Adipocyte (in vitro differentiated cells): Measurements from ENCODE around the gene ZC3H7B.
"Not testable (repeated sequence)": the region's sequence is repeated elsewhere in the genome, so short reads cannot be mapped to it uniquely, and the experiment has no call there.

Experiments used
- DNase-seq: peaks from one replicate; pipeline ENCODE4 v3.0.0-alpha.2; 2015; ENCODE audit warnings: low read depth
- H3K27me3 ChIP-seq: replicated peaks from 2 replicates; pipeline ENCODE4 v1.7.0; 2013; ENCODE audit warnings: mild to moderate bottlenecking, low read length, moderate library complexity; ENCODE audit not compliant: control insufficient read depth, insufficient read depth
- H3K36me3 ChIP-seq: 2 replicates; pipeline ENCODE4 v1.7.0; 2013; ENCODE audit warnings: low read length, mild to moderate bottlenecking, moderate library complexity; ENCODE audit not compliant: control insufficient read depth, insufficient read depth, severe bottlenecking
- H3K4me1 ChIP-seq: 2 replicates; pipeline ENCODE4 v1.7.0; 2013; ENCODE audit warnings: mild to moderate bottlenecking, low read length, moderate library complexity; ENCODE audit not compliant: control insufficient read depth, insufficient read depth
- H3K4me3 ChIP-seq: 2 replicates; pipeline ENCODE4 v1.7.0; 2013; ENCODE audit warnings: mild to moderate bottlenecking, low read length, moderate library complexity
- H3K9ac ChIP-seq: 2 replicates; pipeline ENCODE4 v1.7.0; 2013; ENCODE audit warnings: mild to moderate bottlenecking, low read length, moderate library complexity
- H3K9me3 ChIP-seq: 2 replicates; pipeline ENCODE4 v1.7.0; 2013; ENCODE audit warnings: mild to moderate bottlenecking, low read length, moderate library complexity; ENCODE audit not compliant: control insufficient read depth

The ZC3H7B gene

DNA sequence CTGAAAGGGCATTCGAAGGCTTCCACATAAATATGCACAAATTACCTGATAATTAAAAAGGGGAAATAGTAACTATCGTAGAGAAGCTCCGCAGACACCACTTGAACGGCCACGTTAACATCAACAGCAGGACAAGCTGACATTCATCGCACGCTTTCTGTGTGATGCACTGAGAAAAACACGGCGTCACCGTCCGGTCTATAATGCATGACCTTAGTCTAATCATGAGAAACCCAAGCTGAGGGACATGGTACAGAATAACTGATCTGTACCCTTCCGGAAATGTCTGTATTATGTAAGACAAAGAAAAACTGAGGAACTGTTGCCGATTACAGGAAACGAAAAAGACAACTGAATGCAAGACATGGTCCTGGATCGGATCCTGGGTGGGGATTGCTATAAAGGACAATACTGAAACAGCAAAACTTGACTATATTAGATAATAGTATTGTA, 14.7 kb upstream of the ZC3H7B start:
- H3K9me3 ChIP-seq = no peaks in the 10 kb centered on the region
- no peaks in the 10 kb centered on the region for H3K27me3 ChIP-seq
- peaks cover 22% of the 10 kb centered on the region for H3K36me3 ChIP-seq
- peak overlapping the region; percentile 85 for H3K4me3 ChIP-seq
- peak overlapping the region; percentile 82 for H3K9ac ChIP-seq
- peaks cover 42% of the 10 kb centered on the region for H3K4me1 ChIP-seq
- peak; percentile 49 for DNase-seq

DNA sequence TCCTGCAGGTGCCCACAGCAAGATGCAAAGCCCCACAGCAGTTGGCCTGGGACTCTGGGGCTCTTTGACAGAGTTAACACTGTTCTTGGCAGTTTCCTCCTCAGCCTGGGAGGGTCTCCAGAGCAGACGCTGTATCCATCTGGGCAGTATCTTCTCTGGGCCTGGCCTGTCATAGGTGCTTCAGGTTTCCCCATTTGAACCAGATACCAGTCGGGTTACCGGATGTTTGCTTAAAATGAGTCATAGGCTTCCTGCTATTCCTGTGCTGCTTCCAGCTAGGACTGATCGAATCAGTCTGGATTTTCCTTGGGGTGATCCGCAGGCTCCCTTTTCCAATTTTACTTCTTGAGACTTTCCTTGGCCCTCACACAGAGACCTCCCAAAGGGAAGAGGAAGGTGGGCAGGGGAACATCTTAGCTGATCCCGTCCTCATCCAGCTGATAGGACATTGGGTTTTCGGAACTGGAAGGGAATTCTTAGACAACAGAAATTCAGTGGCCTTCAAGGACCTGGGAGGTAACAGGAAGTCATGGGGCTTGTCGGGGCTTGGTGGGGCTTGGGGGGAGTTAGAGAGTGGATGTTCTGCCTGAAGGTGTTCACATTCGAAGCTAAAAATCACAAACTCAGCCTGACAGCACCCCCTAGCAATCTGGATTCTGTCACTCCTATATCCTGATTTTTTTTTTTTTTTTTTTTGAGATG, 12.9 kb upstream of the ZC3H7B start:
- peak; percentile 73 for DNase-seq
- no peaks in the 10 kb centered on the region for H3K9me3 ChIP-seq
- H3K4me3 ChIP-seq = no peak overlapping the region
- H3K4me1 ChIP-seq = peaks cover 42% of the 10 kb centered on the region
- H3K27me3 ChIP-seq = no peaks in the 10 kb centered on the region
- peaks cover 11% of the 10 kb centered on the region for H3K36me3 ChIP-seq
- no peak overlapping the region for H3K9ac ChIP-seq

DNA sequence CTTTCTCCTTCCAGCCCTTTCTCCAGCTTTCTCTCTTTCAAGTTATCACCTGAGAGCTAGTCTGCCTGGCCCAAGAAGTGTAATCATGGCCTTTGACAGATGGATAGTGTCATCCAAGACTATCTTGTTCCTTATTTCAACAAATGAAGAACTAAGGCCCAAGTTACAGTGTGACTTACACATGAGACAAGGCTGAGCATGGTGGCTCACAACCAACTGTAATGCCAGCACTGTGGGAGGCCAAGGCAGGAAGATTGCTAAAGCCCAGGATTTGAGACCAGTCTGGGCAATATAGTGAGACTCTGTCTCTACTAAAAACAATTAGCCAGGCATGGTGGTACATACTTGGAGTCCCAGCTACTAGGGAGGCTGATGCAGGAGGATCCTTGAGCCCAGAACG, 11.7 kb upstream of the ZC3H7B start:
- Histone ChIP-seq H3K4me1 (peaks cover 41% of the 10 kb centered on the region), H3K9ac (peak overlapping the region; percentile 4), H3K9me3 (no peaks in the 10 kb centered on the region), H3K4me3 (no peak overlapping the region), H3K27me3 (no peaks in the 10 kb centered on the region), H3K36me3 (peaks cover 2% of the 10 kb centered on the region)
- DNase-seq = no peak

DNA sequence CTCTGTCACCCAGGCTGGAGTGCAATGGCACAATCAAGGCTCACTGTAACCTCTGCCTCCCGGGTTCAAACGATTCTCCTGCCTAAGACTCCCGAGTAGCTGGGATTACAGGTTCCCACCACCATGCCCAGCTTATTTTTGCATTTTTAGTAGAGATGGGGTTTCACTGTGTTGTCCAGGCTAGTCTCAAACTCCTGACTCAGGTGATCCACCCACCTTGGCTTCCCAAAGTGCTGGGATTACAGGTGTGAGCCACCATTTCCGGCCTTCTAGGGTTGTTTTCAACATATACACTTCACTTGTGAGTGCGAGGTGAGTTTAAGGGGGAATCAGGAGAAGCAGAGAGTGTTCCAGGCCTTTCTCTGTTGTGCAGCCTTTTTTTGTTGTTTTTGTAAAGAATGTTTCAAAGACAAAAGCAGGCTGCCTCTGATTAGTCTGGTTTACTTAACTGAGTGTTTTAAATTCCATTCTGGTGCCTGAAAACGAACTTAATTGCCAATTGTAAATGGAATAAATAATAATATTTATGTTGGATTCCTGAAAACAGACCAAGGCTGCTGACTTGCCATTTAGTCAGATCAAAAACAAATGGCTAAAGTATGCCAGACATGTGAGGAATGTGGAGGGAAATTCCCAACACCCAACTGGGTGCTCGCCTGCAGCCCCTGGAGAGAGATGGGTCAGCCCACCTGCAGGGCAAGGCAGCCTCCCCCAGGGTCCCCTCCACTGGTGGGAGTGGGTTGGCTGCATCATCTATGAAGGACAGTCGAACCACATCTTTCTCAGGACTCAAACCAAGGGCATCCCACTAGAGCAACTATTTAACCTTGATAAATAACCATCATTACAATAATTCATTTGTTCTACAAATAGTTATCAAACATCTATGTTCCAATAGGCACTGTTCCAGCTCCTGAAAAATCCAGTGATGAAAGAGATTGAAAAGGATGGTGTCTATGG, 10.8 kb upstream of the ZC3H7B start:
- Histone ChIP-seq H3K9me3 (no peaks in the 10 kb centered on the region), H3K36me3 (no peaks in the 10 kb centered on the region), H3K4me3 (no peak overlapping the region), H3K9ac (peak overlapping the region; percentile 74), H3K27me3 (no peaks in the 10 kb centered on the region), H3K4me1 (peaks cover 35% of the 10 kb centered on the region)
- peak; percentile 69 for DNase-seq

DNA sequence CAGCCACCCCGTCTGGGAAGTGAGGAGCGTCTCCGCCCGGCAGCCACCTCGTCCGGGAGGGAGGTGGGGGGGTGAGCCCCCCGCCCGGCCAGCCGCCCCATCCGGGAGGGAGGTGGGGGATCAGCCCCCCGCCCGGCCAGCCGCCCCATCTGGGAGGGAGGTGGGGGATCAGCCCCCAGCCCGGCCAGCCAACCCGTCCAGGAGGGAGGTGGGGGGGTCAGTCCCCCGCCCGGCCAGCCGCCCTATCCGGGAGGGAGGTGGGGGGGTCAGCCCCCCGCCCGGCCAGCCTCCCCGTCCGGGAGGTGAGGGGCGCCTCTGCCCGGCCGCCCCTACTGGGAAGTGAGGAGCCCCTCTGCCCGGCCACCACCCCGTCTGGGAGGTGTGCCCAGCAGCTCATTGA, 6.5 kb upstream of the ZC3H7B start:
- peaks cover 15% of the 10 kb centered on the region for H3K4me1 ChIP-seq
- H3K9me3 ChIP-seq, H3K4me3 ChIP-seq, H3K27me3 ChIP-seq, DNase-seq, H3K36me3 ChIP-seq, H3K9ac ChIP-seq: not testable (repeated sequence)

DNA sequence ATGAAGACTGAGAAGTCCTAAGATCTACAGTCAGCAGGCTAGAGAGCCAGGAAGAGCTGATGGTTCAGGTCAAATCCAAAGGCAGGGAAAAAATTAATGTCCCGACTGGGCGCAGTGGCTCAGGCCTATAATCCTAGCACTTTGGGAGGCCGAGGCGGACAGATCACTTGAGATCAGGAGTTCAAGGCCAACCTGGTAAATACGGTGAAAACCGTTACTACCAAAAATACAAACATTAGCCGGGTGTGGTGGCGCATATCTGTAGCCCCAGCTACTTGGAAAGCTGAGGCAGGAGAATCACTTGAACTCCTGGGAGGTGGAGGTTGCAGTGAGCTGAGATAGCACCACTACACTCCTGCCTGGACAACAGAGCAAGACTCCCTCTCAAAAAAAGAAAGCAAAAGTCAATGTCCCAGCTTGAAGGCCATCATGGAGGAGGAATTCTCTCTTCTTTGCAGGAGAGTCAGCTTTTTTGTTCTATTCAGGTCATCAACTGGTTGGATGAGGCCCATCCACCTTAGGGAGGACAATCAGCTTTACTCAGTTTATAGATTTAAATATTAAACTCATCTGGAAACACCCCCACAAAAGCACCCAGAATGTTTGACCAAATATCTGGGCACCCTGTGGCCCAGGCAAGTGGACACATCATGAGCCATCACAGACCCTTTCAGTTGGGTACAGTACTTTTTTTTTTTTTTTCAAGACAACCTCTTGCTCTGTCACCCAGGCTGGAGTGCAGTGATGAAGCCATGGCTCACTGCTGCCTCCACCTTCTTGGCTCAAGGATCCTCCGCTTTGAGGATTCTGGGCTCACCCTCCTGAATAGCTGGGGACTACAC, 4.3 kb upstream of the ZC3H7B start:
- Histone ChIP-seq H3K4me3 (no peak overlapping the region), H3K9me3 (no peaks in the 10 kb centered on the region), H3K27me3 (no peaks in the 10 kb centered on the region), H3K36me3 (no peaks in the 10 kb centered on the region), H3K9ac (no peak overlapping the region), H3K4me1 (peaks cover 5% of the 10 kb centered on the region)
- no peak for DNase-seq

DNA sequence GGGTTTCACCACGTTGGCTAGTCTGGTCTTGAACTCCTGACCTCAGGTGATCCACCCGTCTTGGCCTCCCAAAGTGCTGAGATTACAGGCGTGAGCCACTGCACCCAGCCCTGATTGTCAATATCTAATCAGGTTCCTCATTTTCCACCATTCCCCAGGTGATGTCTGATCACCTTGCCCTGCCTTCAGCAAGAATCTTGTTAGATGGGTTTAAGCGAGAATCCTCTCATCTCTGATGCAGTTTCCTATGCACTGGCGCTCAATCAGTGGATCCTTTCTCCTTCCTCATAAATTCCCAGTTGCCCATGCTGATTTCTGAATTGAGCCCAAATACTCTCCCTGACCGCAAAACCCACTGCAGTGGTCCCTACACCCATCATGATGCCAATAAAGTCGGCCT, 664 bp upstream of the ZC3H7B start:
- H3K4me1 ChIP-seq = peaks cover 15% of the 10 kb centered on the region
- no peaks in the 10 kb centered on the region for H3K27me3 ChIP-seq
- H3K4me3 ChIP-seq = peak overlapping the region; percentile 87
- peaks cover 7% of the 10 kb centered on the region for H3K36me3 ChIP-seq
- H3K9ac ChIP-seq = peak overlapping the region; percentile 98
- no peak for DNase-seq
- no peaks in the 10 kb centered on the region for H3K9me3 ChIP-seq

DNA sequence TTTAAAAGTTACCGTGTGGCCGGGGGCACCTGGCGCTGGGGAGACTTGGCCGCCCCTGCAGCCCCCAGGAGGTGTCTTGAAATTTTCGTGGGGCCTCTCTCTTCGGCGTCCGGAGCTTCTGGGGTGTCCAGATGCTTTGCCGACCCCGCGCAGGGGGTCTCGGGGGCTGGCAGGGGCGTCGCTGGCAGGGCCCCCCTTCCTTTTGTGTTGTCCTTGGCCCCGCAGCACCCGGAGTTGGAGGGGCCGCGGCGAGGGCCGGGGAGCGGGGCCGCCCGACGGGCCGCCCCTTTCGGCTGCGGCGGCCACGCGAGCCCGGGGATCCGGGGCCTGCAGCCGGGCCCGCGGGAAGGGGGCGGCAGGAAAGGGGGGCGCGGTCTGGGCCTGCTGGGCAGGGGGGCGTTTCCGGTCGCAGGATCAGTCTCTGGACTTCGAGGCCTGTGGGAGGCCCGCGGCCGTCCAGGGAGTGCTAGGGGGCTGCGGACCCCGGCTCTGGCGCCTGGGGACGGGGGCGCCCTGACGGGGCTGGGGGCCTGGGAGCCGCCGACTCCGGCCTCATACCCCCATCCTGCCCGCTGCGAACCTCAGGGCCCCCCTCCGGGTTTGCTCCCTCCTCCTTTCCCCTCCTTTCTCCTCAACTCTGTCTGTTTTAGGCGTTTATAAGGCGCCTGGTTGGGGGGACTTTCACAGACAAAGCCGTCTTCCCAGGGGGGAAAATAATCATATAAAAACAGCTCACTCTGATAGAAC, 869 bp downstream of the ZC3H7B start:
- H3K4me3 ChIP-seq = peak overlapping the region; percentile 87
- DNase-seq = peak; percentile 55

DNA sequence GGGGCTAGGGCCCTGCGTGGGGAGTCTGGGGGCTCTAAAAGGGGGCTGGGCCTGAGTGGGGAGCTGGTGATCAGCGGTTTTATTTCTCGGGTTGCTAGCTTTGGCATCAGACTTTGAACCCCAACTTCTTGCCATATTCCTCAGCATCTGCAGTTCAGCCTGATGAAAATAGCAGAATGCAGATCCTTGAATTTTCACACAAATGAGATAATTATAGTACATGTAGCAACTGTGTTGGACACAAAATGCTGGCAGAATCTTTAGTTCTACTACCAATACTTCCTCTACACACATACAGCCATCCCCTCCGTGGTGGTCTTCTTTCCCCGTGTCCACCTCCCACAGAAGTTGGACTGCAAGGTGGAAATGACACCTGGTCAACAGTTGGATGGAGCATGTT, 1.5 kb downstream of the ZC3H7B start:
- Histone ChIP-seq H3K36me3 (peaks cover 7% of the 10 kb centered on the region), H3K9ac (peak overlapping the region; percentile 98), H3K9me3 (no peaks in the 10 kb centered on the region), H3K4me1 (peaks cover 27% of the 10 kb centered on the region), H3K4me3 (peak overlapping the region; percentile 87), H3K27me3 (no peaks in the 10 kb centered on the region)
- DNase-seq = no peak

More for the DNA sequence above, 869 bp downstream of the ZC3H7B start:
- Histone ChIP-seq H3K9me3 (no peaks in the 10 kb centered on the region), H3K36me3 (peaks cover 7% of the 10 kb centered on the region), H3K9ac (peak overlapping the region; percentile 98), H3K27me3 (no peaks in the 10 kb centered on the region), H3K4me1 (peaks cover 21% of the 10 kb centered on the region)

DNA sequence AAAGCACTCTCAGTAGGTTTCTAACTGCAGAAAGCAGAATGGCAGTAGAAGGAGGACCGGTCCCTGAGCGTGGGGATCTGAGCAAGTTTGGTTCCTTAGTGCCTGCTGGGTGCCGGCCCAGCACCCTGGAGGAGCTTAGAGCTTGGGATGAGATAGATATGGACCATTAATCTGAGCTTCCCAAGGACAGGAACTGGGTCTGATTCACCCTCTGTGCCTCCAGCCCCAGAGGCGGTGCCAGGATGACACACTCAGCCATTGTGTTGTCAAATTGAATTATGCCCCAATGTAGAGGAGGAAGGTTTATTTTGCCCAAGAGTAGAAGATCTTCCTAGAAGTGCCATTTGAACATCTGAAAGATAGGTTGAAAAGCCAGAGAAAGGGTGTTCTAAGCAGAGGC, 4.3 kb downstream of the ZC3H7B start:
- peaks cover 37% of the 10 kb centered on the region for H3K4me1 ChIP-seq
- no peak overlapping the region for H3K9ac ChIP-seq
- no peaks in the 10 kb centered on the region for H3K27me3 ChIP-seq
- DNase-seq = peak; percentile 62
- peaks cover 7% of the 10 kb centered on the region for H3K36me3 ChIP-seq
- H3K9me3 ChIP-seq = no peaks in the 10 kb centered on the region
- H3K4me3 ChIP-seq = no peak overlapping the region
